ENCODE measurements around the gene REPS1.
"Not testable (repeated sequence)": the region's sequence is repeated elsewhere in the genome, so short reads cannot be mapped to it uniquely, and the experiment has no call there.

The REPS1 gene

DNA sequence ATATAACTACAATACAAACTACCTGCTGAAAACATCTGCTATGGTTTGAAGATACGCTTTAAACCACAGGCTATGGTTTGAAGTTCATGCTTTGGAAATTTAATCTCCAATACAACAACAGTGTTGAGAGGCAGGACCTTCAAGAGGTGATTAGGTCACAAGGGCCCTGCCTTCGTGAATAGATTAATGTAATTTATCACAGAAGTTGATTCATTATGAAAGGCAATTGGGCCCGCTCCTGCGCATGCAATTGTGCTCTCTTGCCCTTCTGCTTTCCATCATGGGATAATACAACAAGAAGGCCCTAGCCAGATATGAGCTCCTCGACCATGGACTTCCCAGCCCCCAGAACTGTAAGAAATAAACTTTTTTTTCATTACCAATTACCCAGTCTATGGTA, 21.2 kb downstream of the REPS1 start:
- DNase-seq = no peak

DNA sequence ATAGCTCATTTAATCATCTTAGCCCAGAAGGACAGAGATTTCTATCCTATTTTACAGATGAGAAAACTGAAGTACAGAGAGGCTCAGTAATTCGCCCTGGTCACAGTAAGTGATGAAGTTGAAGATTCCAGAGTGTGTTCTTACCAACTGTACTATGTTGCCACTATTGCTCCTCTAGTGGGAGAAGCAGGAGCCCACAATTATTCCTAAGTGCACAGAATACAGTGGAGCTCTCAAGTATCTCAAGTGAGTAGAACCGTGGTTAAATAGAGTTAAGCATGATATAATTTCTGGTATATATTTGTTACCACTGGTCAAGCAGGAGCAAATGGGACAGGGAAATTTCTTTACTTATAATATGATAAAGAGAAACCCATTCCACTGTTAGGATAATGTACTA, 22.1 kb downstream of the REPS1 start:
- no peak for DNase-seq

DNA sequence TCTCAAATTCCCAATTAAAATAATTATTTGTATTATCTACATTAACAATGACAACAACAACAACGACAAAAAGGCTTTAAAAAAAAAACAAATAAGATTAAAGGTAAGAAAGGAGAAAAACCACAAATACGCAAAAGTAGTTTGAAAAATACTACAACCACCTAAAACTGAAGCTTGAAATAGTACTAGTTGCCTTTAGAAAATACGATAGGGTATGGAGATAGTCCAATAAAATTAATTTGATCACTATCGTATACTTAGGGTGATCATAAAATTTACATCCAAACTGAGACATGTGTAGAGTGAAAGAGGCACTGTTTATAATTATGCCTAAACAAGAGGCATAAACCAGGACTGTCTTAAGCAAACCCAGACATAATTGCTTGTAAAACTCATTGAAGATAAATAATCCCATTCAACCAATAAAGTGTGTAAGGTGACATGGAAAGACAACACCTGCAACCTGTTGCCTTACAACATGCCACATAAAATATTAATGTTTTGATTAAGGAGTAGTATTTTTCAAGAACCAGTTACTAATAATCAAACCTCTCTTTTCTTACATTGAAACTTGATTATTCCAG, 22.7 kb downstream of the REPS1 start:
- DNase-seq = no peak

DNA sequence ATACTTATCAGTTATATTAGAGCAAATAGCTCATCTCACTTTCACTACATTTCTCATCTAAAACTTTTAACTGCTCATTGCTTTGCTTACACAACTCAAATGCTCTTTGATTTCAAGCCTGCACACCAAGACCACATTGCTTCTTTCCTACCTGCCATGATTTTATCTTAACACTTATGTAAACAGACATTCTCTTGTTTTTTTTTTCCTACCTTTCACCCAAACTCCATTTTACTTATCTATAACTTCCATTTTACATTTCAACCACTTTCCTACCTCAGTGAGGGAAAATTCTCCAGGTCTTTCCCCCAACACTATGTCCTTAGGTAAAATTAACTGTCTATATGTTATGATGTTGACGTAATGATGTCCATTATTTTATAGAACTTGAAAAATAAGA, 24.0 kb downstream of the REPS1 start:
- no peak for DNase-seq

DNA sequence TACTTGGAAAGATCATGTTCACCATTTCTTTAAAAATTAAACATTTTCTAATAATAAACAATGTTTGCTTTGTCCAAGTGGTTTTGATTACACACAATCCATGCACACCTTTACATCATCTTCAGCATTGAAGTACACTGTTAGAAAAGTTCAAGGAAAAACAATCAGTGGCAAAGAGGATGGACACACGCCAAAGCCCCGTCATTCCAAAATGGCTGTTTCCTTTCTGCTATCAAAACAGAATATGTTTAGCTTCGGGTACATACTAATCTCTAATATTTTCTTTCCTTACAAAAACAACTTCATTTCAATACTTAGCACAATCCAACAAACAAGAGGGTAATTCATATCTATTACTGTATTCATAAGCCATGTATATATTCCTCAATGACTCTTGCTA, 24.5 kb downstream of the REPS1 start:
- DNase-seq = no peak

DNA sequence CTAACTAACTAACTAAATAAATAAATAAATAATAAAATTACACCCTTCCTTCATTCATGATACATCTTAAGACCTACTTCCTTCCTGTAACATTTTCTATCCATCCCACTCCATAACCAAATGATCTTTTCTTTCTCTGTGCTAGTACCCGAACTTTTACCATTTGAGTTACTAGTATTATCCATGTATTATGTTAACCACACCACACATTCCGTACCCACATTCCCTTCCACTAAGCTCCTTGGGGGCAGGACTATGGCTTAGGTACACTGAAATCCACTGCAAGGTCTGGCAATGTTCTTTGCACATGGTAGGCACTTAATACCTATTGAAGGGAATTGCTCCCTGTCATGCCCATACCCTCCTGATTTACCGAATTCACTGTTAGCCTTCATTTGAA, 24.9 kb downstream of the REPS1 start:
- DNase-seq = no peak

DNA sequence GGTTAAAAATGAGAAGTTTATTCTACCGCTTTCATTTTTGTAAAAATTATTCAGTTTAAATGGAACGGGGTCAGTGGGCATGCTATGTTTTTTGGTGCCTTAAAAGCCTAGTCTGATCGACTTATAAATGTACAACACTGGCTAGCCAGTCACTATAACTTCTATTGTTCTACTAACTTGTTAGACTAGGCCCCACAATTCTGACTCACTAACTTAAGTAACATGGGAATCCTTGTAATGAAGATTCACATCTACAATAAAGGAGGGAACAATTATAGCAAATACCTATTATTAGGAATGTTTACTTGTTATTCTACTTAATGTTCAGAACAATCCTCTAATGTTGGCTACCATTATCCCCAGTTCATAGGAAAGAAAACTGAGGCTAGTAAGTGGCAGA, 28.5 kb downstream of the REPS1 start:
- DNase-seq = no peak

DNA sequence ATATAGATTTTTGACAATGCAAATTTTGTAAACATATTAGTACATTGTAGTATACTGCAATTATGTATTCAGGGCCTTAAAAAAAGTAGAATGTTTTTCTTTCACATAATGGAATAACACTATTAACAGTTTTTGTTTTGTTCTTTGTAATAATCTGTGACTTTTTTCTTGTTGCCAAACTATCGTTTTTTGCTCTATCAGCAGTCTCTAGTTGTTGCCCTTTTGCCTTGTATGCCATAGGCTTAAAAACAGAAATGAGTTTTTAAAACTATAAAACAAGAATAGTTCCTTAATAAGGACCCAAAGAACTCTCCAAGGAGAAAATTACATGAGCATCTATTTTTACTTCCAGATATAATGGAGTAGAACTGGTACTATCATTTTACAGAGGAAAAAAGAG, 29.5 kb downstream of the REPS1 start:
- no peak for DNase-seq

DNA sequence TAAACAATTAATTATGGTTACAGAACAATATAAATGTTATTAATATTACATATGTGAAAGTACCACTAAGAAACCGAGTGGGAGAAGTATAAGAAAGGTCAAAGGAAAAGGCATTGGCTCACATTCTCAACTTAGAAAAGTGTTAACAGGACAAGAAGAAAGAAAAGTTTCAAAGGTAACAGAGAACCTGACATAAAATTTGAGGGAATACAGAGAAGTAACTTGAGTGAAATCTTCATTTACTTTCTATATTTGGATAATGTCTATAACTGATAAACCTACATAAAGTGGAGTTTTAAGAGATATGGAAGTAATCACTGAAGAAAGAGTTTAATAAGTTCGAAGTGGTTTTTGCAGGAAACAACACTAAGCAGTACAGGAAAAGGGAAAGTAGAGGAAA, 30.1 kb downstream of the REPS1 start:
- no peak for DNase-seq

DNA sequence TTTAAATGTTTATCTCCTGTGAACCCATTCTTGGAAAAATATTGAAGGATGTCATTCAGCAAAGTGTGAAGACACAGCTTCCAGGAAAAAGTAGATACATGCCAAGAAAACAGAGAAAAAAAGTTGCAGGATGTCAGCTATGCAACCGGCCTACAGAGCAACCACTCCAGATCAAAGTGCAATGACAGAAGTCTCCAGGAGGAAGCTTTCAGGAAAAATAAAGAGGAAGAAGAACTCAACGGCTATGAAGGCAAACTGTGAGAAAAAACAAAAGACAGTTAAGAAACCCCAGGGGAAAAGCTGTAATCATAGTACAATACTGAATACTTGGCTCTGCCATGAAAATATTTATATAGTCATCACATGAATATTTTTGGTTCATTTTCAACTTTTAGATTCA, 30.6 kb downstream of the REPS1 start:
- no peak for DNase-seq

DNA sequence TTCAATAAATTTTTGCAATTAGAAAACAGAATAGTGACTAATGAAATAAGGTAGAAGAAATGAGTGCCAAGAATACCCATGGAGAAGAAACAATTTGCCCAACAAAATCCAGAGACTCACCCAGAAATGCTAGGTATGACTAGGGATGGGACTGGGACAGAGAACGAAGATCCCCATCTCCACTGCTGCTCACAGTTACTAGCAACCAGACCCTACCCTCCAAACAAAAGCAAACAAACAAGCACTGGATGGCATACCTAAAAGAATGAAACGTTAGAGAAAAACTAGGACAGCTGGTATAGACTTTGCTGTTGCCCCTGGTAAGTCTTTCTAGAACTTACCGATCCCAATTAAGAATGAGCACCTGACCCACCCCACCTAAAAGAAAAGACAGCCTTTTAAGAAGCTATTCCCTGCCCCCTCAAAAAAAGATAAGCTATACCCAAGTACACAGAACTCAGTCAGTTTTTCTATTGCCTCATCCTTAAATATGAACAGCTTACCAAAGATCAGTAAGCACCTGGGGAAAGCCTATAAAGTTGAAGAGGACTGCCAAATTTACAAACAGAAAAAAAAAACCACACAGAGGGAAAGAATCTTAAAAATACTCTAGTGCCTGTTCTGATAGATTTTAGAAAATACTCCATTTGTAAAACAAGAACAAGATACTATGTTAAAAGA, 31.7 kb downstream of the REPS1 start:
- no peak for DNase-seq

DNA sequence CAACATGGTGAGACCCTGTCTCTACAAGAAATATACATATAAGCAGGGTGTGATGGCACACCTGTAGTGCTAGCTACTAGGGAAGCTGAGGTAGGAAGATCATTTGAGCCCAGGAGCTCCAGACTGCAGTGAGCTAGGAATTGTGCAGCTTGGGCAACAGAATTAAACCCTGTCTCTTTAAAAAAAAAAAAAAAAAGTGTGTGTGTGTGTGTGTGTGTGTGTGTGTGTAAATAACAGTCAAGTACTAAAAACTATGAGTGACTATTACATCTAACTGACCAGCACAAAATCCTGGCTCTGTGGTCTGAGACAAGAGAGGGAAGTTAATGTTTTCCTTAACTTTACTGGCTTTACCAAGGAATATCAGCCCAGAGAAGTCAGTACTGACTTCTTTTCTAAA, 32.8 kb downstream of the REPS1 start:
- DNase-seq = no peak

DNA sequence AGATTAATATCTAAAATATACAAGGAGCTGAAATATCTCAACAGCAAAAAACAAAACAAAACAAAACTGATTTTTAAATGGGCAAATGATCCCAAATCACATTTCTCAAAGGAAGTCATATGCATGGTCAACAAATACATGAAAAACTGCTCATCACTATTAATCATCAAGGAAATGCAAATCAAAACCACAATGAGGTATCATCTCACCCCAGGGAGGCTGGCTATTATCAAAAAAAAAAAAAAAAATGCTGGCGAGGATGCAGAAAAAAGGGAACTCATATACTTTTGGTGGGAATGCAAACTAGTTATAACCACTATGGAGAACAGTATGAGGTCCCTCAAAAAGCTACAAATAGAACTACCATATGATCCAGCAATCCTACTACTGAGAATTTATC, 34.6 kb downstream of the REPS1 start:
- DNase-seq = no peak

DNA sequence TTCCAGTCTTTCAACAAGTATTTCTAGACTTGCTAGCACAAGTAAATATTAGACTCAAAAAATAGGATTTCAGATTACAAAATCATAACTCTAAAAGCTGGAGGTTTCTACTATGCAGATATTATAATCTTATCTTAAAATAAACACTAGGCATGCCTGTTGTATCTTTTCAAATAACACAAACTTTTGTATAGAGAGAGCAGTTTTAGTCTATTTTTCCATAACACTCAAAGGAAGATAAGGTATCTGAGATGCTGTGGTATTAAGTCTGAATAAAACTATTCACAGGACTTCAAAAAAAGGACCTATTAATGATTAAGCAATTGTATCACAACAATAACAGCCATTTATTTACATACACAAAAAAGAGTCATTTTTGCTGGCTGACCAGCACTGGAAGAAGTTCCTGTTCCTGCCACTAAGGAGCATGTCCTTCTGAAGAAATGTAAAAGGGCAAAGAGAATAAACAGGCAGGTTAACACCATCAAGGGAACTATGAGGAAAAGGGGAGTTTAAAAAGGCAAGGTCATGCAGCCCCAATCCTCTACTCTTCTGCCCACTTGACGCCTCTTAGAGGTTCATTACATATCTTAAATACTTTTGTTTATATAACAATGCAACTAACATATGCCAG, 39.4 kb downstream of the REPS1 start:
- no peak for DNase-seq

DNA sequence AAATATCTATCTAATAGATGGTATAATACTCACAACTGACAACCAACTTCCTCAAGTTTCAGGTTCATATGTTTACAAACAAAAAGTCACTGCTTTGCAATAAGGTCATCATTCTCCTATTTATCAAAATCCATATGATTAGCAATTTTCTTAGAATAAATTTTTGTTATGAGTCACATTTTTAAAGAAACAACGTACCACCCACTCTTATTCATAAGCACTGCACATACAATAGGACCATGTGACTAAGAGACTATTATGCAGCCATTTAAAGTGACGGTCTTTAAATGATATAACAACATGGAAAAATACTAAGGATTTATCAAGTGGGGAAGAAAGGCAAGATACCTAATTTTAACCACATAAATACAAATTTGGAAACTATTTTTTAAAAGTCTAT, 40.0 kb downstream of the REPS1 start:
- DNase-seq = no peak

DNA sequence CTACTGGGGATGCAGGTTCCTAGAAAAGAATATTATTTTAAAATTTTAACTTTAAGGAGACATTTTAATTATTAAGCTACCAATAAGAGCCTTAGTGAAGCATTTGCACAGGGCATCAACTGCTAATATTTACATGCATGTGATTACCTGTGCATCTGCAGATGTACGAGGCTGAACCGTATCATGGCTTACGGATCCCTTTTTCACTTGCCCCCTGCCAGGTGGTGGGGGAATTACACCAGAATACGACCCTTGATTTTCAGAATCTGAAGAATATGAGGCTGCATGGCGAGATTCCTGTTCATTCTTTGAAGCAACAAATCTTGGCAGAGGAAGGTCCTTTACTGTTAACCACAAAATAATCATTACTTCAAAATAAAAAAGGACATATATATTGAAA, 42.7 kb downstream of the REPS1 start:
- DNase-seq = no peak

DNA sequence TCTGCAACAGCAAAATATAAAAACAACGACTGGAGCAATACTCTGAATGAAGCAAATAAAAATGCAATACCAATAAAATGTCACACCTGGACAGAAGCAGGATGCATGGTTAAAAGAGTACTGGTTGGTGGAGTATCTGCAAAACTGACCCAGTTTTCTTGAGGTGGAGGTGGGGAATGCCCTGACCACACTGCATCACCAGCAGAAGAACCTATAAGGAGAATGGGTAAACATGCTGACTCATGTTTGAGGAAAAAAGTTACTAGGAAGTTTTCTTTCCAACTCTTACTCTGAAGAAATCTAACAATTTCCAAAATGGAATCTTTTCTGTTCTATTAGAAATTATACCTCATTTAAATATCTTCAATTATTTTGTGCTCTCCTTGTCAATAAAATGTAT, 43.6 kb downstream of the REPS1 start:
- DNase-seq = no peak

DNA sequence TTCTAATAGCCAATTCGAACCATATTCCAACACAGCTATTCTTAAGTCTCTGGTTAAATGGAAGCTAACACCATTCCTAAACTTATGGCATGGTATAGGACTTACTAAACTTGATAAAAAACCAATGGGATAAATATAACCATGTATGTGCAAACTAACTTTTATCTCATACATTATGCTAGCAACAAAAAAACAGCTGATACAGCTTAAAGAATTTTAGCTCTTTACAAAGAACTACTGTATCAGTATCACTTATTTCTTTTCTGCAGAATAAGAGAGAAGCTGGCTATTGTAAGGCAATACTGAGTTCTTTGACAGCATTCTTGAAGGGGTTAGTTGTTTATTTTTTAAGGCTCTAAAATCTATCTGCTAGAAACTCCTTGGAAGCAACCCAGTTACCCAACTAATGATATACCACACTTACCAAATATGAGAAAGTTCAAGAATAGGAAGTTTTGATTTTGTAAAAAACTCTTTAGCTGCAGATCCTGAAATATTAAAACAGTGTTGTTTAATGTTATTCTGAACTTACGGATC, 44.9 kb downstream of the REPS1 start:
- no peak for DNase-seq

DNA sequence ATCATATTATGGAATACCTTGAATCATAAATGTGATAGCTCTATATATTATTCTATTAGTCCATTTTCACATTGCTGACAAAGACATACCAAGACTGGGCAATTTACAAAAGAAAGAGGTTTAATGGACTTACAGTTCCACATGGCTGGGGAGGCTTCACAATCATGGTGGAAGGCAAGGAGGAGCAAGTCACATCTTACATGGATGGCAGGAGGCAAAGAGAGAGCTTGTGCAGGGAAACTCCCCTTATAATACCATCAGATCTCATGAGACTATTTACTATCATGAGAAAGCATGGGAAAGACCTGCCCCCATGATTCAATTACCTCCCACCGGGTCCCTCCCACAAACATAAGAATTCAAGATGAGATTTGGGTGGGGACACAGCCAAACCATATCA, 51.2 kb downstream of the REPS1 start:
- not testable (repeated sequence) for DNase-seq

DNA sequence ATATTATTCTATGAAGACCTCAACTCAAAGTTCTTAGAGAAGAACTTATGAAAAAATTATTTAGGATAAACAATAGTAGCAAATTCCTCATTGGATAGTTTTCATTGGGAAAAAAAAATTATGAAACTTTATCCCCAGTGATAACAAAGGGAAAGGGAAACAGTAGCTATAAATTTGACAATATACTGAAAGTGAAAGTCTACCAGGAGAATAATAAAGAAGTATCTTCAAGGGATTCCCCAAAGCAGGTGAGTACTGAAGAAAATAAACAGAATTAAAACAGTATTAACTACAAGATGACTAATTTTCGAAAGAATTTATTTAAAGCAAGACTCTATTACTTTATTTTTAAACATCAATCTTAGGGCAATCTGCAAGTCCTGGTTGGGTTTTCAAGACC, 56.4 kb downstream of the REPS1 start:
- DNase-seq = no peak

DNA sequence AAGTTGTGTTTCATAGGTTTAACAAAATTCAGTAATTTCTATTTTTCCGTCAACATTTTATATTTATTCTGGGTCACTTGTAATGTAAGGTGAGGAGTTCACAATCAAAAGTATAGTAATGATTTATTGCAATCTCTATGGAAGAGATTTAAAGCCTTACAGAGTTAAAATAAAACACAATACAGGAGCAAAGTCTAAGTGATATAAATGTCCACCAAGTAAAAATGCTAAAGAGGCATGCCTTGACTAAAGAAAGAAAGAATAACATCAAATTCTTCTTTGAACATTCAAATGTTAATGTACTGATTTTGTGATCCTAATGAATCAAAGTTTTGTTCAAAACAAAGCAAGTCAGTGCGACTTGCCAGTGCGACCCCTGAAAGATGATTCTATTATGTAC, 61.5 kb downstream of the REPS1 start:
- no peak for DNase-seq

DNA sequence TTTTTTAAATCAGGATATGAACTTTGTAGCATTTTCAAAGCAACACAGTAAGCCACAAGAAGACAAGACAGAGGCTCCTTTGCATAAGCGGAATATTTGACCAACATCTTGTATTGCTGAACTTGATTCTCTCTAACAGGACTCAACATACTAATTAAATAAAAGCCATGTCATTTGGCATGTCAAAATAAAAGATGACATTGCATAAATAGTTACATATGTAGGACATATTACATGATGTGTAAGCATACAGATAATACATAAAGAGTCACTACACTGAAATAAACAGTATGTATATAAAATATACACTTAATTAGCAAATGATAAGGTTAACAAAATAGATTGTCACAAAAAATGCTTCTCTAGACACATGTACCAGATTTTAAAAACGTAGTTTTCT, 62.2 kb downstream of the REPS1 start:
- no peak for DNase-seq

DNA sequence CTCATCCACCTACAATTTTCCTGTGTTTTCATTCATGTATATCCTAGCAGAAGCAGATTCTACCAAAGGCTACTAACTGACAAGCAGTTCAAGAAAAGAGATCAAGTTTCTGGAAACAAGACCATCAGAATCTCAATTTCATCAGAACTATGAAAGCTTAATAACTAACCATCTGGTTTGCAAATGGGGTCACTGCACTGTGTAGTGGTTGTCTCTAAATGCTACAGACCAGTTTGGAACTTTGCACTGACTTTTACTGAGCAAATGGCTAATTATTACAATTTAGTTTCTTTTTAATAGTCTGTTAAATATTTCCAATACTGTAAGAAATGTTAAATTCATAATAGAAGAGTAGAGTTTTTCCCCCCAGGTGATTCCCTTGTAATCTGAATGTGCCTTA, 64.5 kb downstream of the REPS1 start:
- DNase-seq = no peak

DNA sequence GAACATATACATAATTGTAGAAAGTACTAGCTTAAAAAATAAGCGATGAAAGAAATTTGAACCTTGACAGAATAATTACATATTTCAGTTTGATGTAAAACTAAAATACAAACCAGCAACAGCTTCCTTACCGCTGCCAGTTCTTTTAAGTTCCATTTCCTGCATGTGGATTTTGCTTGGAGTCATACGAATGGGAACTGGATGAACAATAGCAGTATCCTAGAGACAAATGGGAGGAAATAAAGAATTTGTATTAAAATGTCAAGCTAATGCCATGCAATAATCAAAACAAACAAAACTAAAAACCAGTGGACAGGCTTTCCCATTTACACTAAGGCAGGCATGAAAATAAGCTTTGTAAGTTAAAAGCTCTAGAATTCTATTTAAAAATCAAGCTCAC, 67.1 kb downstream of the REPS1 start:
- no peak for DNase-seq

DNA sequence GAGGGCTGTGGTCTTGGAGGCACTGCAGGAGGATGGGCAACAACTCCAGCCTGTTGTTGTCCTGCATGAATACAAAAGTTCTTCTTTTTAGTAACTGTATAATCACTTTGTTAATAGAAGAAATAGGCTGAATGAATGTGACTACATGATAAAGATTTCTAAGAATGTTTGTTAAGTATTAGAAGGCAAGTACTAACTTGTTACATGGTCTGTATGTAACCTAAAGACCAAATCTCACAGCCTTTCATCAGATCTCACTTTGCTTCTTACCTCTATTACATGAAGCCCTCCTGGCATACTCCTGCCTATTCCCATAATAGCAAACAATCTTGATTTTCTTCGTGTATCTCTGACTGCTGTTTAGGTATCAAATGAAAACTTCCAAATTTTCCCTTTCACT, 73.4 kb downstream of the REPS1 start:
- DNase-seq = no peak
